Superior temporal gyrus (tissue), 1 donor: Measurements from ENCODE around the gene TM6SF1.

ENCODE experiments used
- DNase-seq: peaks from one replicate; pipeline ENCODE4 v3.0.0-alpha.2; 2016; ENCODE audit errors: extremely low spot score

The TM6SF1 gene

GRCh38 chr15:83174891-83175290, 67.4 kb downstream of the TM6SF1 start:
- no peak for DNase-seq

DNA sequence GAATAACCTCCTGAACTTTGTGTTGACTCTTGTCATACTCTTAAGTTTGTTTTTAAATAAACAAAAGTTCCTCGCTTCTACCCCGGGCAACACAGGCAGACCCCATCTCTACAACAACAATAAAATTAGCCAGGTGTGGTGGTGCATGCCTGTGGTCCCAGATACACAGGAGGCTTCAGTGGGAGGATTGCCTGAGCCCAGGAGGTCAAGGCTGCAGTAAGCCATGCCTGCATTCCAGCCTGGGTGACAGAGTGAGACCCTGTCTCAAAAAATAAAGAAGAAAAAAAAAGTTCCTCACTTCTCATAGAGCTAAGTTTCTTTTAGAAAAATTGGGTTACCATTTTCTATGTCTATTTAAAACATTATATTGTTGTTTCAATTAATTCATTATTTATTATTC, 70.9 kb downstream of the TM6SF1 start:
- DNase-seq = no peak

GRCh38 chr15:83178869-83179325, 71.5 kb downstream of the TM6SF1 start:
- DNase-seq = no peak

DNA sequence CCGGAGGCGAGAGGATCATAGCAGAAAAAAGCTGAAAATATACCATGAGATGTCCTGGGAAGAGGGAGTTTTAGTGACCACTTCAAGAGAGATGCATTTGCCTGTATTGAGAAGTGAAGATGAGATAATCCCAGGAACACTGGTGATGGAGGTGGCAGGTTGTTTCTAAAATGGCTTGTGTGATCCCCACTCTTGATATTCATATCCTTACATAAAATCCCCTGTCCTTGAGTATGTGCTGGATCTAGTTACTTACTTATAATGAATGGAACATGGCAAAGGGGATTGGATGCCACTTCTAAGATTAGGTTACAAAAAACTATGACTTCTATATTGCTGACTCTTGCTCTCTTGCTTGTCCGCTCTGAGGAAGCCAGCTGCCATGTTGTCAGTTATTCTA, 78.1 kb downstream of the TM6SF1 start:
- no peak for DNase-seq
